Cardiac septum (tissue), 1 donor: Measurements from ENCODE around the gene SLC9C2. TPM values are rescaled to one million over a fixed set of nuclear protein-coding genes. Genes with fewer than 3 reads are reported as not detected.
"Not testable (repeated sequence)": the region's sequence is repeated elsewhere in the genome, so short reads cannot be mapped to it uniquely, and the experiment has no call there.

Source experiments
- DNase-seq: peaks from one replicate; pipeline ENCODE4 v3.0.0-alpha.2; 2020; ENCODE audit warnings: low spot score
- intact Hi-C: fragments of 100-400 bp; cut with DNase I; formaldehyde crosslinking; loops from one replicate; pipeline ENCODE4 v1.14.0; 2022
- total RNA-seq: library from RNA; stranded (reverse); fragmentation: NEBNext Ultra II Directional; extraction: Animal tissue kit (Norgen Biotek cat#: 25700); gene quantifications from one replicate; pipeline ENCODE4 v1.2.1, GENCODE V29; 2021
- donor health status: DM: no; HTN: no; CAD: no.

Gene SLC9C2
- total RNA-seq, 1 donor from 2014 or later, result 0.13 TPM

DNA sequence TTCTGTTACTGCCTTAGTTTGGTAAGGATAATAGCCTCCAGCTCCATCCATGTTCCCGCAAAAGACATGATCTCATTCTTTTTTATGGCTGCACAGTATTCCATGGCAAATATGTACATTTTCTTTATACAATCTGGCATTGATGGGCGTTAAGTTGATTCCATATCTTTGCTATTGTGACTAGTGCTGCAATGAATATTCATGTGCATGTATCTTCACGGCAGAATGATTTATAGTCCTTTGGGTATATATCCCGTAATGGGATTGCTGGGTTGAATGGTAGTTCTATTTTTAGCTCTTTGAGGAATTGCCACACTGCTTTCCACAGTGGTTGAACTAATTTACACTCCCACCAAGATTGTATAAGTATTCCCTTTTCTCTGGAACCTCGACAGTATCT is 11.7 kb downstream of the SLC9C2 start:
- intact Hi-C loops, DNase-seq: not testable (repeated sequence)

DNA sequence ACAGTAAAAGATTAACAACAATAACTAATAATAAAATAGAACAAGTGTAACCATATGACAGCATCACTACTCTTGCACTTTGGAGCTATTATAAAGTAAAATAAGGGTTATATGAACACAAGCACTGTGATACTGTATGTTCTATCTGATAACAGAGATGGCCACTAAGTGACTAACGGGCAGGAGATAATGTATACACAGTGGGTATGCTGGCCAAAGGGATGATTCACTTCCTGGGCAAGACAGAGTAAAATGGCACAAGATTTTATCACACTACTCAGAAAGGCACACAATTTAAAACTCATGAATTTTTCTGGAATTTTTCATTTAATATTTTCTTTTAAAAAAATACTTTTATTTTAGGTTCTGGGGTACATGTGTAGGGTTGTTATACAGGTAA is 12.3 kb downstream of the SLC9C2 start:
- intact Hi-C loops, result no loop called here
- no peak for DNase-seq

DNA sequence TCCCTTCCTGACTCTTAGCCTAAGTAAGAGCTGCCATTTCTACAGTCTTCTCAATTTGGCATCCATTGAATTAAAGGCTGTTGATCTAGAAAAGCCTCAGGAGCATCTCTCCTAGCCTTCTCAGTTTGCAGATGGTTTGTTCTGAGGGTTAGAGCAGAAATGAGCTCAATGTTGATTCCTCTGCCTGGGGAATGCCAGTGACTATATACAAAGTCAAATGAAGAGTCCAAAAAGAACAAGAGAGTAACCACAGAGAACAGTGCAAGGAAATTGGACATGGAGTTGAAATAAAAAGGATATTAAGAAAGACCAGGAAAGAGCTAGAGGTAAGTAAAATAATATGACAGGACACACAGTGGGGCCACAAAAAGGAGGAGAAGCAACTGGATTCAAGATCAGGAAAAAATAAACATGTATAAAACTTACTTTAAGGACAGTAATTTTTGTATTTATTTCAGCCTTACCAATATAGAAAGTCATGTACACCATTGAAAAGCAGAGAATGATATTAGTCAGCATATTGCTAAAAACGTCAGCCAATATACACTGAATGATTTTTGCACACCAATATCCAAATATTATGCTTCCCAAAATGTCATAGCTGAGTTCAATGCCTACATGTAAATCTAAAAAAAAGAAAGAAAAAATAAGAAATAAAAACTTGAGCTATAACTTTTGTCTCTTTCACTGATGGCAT is 21.3 kb downstream of the SLC9C2 start:
- no peak for DNase-seq
- intact Hi-C loops, result no loop called here

DNA sequence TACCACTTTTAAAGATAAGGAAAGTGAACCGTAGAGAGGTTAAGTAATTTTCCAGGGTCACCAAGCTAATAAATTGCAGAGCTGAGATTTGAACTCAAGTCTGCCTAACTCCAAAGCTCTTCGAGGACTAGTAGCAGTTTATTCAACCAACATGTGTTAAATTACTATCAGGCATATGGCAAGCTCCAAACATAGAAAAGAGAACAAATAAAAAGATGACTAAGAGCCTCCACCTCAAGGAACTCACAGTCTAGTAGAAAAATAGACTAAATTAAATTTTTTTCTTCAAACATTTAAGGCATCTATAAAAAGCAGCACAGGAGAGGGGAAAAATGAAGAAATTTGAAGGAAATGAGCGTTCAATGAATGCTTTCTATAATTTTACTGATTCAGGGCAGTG is 22.2 kb downstream of the SLC9C2 start:
- no peak for DNase-seq
- intact Hi-C loops, result no loop called here

DNA sequence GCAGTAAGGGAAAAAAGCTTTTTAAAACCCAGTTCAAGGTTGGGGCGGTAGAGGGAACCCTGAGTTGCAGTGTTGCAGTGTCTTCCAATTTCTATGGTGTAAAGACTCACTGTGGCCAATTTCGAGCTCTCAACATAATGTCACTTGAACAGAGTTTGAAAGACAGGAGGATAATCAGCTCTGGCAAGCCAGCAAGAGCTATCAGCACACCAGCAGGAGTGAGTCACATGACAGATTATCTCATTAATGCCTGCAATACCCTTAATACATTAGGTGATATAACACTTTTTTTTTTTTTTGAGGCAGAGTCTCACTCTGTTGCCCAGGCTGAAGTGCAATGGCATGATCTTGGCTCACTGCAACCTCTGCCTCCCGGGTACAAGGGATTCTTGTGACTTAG is 22.8 kb downstream of the SLC9C2 start:
- intact Hi-C loops, result no loop called here
- DNase-seq, result no peak

DNA sequence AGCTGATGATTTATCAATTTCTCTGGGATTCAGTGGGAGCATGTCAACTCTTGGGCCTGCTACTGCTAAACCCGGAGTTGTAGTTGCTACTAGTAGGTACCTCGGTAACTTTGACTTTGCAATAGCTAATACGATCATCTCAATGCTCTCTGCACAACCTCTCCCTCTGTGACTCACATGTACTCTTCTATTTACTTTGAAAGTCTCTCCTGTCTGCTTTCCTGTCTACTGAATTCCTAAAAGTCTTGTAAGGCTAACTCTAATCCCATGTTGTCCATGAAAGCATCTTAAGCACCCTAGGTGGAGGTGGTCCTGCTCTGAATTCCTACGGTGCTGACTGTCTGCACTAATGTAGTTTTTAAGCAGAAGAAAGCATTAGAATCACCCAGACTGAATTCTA is 29.3 kb downstream of the SLC9C2 start:
- DNase-seq, result no peak
- intact Hi-C loops, result no loop called here

DNA sequence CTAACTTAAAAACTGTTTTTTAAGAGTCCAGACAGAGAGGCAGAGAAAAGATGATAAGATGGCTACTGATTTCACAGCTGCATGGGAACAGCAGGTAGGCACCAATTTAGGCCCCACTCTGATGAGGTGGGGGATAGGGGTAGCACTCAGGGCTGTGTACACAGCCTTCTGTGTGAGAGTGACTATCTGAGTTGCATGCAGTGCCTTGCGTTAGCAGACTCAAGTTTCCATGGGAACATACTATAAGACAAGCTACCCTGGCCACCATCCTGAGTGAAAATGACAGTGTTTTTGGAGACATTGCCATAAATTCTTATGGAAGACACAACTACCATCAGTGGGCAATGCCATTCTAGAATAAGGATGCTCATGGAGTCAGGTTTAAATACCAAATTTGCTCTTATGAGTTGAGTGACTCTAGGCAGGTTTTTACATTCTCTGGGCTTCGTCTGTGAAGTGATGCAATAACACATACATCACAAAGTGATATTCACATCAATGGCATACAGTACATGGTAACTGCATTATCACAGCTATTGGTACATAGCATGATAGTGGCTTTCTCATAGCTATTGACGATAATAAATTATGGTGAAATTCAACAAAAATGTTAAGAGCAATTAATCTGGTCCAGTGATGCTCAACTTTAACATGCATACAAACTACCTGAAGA is 30.5 kb downstream of the SLC9C2 start:
- intact Hi-C loops, result no loop called here
- no peak for DNase-seq

DNA sequence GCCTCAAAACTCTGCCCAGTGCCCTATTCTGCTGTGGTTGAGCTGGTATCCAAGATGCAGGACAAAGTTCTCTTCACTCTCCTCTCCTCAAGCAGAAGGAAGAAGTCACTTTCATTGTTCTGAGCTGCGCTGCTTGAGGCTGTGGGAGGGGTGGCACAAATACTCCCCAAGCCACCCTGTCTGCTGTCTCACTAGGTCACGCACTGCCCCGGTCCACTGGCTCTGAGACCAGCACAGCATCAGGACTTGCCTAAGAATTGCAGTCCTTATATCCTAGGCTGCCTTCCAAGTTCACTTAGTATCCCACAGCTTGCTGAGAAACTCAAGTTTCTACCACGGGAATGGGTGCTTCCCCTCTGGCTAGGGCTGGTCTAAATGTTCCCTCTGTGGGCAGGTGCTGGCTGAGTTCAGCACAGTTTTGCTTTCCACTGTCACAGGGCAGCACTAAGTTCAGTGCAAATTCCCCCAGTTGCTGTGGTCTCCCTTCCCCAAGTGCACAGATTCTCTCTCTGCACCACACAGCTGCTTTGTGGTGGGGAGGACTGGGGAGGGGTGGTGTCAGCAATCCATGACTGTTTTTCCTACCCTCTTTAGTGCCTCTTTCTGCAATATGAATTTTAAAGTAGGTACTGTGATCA is 32.4 kb downstream of the SLC9C2 start:
- intact Hi-C loops, result no loop called here
- no peak for DNase-seq

DNA sequence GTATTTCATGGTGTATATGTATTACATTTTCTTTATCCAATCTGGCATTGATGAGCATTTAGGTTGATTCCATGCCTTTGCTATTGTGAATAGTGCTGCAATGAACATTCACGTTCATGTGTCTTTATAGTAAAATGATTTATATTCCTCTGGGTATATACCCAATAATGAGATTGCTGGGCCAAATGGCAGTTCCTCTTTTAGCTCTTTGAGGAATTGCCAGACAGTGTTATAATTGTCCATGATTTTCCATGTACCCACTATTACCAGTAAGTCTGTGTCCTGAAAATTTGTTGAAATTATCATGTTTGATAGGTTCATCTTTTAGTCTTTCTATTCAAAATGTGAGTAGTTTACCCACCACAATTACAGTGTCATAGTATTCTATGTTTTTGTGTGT is 34.4 kb downstream of the SLC9C2 start:
- intact Hi-C loops, result no loop called here
- no peak for DNase-seq

DNA sequence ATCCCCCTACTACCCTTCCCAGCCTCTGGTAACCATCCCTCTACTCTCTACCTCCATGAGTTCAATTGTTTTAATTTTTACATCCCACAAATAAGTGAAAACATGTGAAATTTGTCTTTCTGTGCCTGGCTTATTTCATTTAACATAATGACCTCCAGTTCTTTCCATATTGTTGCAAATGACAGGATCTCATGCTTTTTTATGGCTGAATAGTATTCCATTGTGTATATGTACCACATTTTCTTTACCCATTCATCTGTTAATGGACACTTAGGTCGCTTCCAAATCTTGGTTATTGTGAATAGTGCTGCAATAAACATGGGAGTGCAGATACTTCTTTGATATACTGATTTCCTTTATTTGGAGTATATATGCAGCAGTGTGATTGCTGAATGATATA is 39.0 kb downstream of the SLC9C2 start:
- DNase-seq, intact Hi-C loops: not testable (repeated sequence)

DNA sequence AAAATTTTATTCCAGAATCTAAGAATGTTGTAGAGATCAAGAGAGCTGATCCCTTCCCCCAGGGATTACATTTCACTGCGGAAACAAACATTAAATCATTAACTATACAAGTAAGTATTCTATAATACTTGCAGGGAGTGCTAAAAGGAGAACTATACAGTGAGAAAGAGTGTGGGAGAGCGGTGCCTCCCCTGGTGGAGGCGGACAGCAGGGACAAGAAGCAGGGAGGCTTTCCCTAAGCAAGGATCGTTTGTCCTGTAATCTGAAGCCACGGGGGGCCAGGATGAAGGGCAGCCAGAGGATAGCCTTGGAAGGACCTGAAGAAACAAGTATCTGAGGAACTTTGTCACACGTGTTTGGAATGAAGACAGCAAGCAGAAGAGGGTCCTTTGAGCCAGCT is 40.1 kb downstream of the SLC9C2 start:
- intact Hi-C loops, result no loop called here
- DNase-seq, result no peak

DNA sequence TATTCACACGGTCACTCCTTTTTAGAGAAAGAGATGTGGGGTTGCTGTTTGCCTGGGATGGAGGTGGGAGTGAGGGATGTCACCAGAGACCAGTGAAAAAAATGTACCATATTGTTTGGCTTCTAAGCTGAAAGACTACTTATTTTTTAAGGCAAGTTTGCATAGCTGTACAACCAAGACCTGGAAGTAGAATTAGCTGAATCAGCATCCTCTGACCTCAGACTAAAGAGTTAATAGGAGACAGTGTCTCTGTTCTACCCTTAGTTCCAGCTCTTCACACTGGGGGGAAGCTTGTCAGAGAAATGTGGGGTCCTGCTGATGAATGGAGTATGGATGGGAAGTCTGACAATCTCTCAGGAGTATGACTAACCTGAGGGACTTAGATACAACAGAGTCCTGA is 41.6 kb downstream of the SLC9C2 start:
- intact Hi-C loops, result no loop called here
- no peak for DNase-seq

DNA sequence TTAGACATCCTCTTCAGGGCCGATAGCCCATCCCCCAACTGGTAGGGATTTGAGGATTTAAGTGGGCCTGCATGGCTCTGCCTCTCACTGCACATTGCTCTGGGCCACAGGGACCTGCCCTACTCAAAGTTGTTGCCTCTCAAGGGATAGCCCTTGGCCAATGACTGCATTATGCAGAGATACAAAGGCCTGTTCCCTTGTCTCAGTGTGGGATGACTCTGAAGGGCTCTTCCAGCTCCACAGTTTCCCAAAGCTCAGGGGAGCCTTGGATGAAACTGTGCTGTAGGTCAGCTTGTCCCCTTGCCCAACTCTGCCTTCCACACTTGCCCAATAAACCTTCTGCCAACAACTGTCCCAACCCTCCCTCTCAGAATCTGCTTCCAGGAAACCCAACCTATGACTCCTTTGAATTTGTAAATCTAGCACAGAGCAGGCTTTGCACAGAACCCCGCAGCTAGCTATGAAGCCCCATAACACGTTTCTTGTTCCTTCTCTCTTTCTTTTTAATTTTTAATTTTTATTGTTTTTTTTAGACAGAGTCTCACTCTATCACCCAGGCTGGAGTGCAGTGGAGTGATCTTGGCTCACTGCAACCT is 42.5 kb downstream of the SLC9C2 start:
- DNase-seq, result no peak

DNA sequence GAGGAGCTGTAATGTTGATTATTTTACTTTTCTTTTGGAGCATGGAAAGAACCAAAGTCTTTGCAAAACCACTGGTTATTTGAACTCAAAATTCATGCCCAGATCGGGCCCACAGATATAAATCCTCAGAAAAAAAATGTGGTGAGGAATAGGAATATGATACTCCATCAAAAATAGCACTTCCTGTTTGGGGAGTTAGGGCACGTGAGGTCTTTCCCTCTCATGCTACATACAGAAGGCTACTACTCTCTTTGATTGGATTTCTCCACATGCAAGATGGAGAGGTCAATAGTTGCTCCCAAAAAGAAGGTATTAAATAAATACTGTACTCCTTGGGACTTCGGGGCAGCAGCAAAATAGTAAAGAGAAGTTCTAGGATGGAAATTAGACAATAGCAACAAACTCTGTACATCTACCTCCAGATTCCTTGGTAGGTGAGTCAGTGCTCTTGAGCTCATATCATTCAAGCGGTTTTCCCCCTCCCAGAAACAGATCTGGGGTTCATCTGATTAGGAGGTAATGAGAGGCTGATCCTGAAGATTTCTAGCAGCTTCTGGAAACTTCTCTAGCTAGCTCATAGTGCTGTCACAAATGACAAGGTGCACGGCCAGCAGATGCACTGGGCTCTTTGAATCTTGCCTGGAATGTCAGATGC is 47.1 kb downstream of the SLC9C2 start:
- intact Hi-C loops, result no loop called here
- DNase-seq, result no peak

More for the DNA sequence above, 42.5 kb downstream of the SLC9C2 start:
- intact Hi-C loops, result no loop called here

DNA sequence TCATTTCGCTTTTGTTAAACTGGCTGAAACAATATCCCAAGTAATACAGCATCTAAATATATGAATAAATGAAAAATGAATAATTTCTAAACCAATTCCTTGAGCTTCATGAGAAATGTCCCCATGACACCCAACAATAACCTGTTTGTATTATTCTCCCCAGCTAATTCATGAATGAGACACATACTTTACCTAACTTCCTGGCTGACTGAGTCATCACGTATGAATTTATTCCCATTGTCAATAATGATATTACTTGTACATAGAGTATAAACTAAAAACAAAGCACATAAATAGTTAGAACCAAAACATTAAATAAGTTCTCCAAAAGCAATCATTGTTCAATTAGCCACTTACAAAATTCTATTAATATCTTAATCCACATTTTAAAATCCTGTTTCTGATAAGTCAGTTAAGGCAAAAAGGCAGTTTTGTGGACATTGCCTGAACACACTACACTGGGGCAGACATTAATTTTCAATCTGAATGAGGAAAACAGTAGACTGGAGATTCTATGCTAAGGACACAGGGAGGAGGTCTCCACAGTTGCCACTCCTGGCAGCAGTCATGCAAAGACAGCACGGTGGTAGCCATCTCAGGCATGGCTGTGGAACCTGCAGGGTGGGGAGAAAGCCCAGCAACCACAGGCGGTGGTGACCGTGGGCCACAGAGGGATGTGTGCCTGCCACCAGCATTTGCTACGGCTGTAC is 48.2 kb downstream of the SLC9C2 start:
- intact Hi-C loops, result no loop called here
- DNase-seq, result no peak

DNA sequence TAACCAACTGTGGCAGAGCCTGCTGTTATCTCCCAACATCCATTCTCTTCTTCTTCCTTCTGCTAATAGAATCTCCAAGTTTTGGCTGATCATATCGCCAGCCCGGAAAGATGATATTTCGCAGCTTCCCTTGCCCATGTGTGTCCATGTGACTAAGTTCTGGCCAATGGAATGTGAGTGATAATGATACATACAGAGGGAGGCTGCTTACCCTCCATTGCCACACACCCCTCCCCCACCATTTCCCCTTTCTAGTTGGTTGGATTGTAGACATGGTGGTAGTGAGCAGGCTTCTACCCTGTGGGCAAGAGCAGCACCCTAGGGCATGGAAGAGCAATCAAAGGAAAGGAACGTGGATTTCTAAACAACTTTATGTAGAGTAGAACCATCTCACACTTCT is 48.8 kb downstream of the SLC9C2 start:
- intact Hi-C loops, result no loop called here

DNA sequence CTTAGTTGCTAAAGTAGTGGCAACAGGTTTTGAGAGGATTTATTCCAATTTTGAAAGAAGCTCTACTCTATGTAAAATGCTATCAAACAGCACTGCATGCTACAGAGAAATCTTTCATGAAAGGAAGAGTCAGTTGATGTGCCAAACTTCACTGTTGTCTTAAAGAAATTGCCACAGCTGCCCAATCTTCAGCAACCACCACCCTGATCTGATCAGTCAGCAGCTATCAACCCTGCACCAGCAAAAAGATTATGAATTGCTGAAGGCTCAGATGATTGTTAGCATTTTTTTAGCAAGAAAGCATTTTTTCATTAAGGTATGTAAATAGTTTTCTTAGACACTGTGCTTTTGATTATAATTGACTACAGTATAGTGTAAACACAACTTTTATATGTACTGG is 49.6 kb downstream of the SLC9C2 start:
- intact Hi-C loops, result no loop called here

More for the DNA sequence above, 48.8 kb downstream of the SLC9C2 start:
- no peak for DNase-seq

DNA sequence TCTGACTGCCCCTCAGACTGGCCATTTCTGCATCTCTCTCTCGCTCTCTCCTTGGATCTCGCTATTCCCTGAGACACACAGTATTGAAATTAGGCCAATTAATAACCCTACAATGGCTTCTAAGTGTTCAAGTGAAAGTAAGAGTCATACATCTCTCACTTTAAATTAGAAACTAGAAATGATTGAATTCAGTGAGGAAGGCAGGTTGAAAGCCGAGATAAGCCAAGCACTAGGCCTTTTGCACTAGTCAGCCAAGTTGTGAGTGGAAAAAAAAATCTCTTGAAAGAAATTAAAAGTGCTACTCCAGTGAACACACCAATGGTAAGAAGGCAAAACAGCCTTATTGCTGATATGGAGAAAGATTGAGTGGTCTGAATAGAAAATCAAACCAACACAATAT is 51.2 kb downstream of the SLC9C2 start:
- intact Hi-C loops, result no loop called here
- no peak for DNase-seq

More for the DNA sequence above, 49.6 kb downstream of the SLC9C2 start:
- no peak for DNase-seq

DNA sequence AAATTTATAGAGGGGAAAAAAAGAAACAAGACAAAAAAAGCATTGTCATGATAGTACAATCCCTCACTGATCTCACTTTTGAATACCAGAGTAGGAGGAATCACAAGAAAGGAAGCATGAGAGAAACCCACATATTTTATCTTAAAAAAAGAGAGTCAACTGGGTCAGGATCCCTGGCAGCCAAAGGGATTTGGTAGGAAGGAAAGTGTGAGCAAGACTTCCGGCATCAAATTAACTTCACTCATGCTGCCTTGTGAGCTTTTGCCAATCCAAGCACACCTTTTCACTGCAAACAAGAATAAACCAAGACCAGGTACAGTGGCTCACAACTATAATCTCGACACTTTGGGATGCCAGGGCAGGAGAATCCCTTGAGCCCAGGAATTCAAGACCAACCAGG is 53.1 kb downstream of the SLC9C2 start:
- no peak for DNase-seq
- intact Hi-C loops, result no loop called here

DNA sequence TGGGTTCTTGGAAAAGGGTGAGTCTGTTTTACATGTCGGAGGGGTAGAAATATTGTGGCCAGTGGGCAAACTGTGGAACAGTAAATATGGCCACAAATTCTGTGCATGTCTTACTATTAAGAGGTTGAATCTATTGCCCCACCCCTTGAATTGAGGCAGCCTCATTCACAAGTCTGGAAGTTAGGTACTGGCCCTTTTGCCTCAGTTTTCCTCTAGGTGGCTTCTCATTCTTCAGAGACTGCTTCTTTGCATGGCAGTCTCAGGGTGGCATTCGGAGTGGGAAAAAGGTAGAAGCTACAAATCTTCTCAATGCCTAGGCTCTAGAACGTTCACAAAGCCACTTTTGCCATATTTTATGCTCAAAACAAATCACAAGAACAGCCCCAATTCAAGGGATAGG is 57.2 kb downstream of the SLC9C2 start:
- no peak for DNase-seq

More for the DNA sequence above, 57.2 kb downstream of the SLC9C2 start:
- intact Hi-C loops, result no loop called here
